Medulla oblongata (tissue), 1 donor: Measurements from ENCODE around the gene SPRED1.

Source experiments
- DNase-seq: peaks from one replicate; pipeline ENCODE4 v3.0.0-alpha.2; 2015; ENCODE audit errors: extremely low spot score

The SPRED1 gene

DNA sequence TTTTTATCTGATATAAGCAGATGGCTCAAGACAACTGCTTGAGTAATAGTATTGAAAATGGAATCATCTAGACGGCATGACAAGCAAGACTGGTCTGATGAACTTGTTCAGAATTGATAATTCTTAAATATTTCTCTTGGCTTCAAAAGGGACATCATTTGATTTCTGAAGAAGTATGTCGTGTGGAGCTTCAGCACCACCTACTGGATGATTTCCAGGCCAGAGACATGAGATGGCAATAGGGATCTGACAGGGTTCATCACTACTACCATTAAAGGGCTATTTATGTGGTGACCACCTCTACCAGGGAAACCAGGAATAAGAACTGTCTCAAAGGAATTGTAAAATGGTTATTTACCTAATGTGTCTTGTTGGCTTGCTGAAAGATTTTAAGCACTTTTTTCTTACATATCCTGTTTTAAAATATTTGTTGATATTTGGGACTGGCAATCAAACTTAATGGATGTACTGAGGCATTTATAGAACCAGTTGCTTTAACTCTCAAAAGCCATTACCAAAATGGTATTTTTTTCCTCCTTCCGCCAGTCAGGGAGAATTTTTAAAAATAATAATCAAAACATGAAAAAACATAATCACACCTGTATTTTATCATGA is 101.8 kb downstream of the SPRED1 start:
- DNase-seq, result peak; percentile 89

- peak; percentile 73 for DNase-seq
These were observed 109.7 kb downstream of the SPRED1 start for GRCh38 chr15:38362355-38362754.

- DNase-seq, result no peak
These were observed 114.8 kb downstream of the SPRED1 start for GRCh38 chr15:38367476-38367875.

DNA sequence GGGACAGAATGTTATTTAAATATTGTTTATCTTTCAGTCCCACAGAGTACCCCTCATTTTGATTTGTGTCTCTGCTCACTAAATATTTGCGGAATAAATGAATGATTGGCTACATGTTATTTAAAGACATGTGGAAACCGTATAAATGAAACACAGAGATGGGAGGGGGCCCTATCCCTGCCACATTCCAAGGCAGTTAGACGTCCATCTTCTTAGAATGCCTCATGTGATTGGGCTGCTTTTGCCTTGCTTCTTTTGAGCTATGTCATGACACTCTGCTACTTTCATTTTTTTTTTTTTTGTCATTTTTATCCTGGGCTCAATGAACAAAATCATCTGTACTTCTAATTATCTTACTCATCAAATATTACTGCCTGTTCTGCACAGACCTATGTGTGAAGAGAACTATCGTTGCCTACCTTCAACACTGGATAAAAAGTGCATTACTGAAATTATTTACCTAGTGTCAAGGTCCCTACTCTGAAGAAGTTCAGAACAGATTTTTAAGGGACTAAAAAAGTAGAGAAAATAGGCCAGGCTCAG is 117.4 kb downstream of the SPRED1 start:
- DNase-seq, result no peak

GRCh38 chr15:38373016-38373415 is 120.4 kb downstream of the SPRED1 start:
- DNase-seq, result no peak

DNA sequence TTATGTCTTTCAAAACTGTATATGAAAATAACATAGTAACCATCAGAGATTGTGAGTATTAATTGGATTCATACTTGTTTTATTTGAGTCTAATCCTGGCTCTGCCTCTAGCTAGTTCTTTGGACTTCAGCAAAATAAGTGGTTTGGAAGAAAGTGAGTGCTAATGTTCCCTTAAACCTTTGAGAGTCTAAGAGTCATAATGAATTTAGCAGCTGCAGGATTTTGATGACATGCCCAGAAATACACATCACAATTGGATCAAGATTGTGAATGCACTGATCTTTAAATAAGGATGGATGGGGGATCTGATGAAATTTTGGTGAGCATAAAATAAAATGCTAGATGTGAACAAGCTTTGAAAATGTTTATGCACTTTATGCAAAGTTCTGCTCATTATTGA is 121.4 kb downstream of the SPRED1 start:
- DNase-seq, result no peak

GRCh38 chr15:38374556-38374955 is 121.9 kb downstream of the SPRED1 start:
- no peak for DNase-seq

DNA sequence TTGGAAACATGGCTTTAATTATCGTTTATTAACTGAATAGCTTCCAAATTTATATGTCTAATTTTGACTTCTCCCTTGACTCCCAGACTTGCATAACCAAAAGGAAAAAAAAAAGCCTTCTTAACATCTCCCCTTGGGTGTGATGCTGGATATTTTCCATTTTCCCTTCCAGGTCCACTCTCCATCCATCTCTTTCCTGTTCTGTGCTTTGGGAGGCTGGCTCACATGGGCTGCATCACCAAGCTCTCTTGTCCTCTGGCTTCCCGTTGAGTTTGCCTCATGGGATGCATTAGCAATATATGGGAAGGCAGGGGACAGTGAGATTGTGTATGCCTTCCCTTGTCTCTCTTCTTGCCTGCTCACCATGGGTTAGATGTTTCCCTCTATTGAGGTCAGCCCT is 123.4 kb downstream of the SPRED1 start:
- no peak for DNase-seq

DNA sequence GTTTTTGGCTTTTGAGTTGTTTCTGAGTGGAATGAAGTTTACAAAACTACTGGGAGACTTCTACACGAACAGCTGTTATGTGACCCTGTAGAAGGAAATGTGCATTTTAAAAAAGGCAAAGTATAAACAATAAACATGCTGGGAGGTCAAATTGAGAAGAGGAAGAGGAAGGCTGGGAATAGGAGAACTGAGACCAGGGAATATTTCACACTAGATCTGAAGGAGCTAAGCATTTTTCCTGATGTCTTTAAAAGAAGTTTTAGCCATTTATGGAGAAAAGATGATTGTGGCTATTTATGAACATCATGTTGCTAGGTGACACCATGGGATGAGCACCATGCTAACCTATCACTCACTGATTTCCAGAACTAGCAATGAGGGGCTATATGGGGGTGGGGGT is 125.0 kb downstream of the SPRED1 start:
- no peak for DNase-seq

GRCh38 chr15:38378161-38378560 is 125.5 kb downstream of the SPRED1 start:
- DNase-seq, result peak; percentile 14

DNA sequence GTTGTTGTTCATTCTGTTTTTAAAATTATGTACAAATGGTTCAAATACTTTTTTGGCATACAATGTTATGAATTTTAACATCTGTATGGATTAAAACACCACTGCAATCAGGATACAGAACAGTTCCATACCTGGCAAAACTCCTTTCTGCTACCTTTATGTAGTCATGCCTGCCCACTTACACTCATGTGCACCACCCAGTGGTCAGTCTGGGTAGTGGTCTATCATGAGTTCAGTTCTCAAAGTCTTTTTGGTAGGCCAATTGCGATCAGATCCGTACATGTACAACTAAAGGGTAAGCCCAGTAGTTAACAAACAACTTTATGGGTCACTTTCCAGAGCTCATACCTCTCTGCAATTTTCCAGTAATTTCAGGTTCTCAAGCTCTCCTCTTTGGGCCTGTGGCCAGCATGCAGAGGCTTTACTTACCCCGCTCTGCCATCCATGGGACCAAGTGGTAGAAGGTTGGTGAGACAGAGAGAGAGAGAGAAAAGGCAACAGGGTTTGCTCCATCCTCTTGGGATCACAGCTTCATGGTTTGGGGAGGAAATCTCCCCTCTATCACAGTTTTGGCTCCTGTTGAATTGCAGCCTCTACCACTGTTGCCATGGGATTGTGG is 137.4 kb downstream of the SPRED1 start:
- peak; percentile 71 for DNase-seq

DNA sequence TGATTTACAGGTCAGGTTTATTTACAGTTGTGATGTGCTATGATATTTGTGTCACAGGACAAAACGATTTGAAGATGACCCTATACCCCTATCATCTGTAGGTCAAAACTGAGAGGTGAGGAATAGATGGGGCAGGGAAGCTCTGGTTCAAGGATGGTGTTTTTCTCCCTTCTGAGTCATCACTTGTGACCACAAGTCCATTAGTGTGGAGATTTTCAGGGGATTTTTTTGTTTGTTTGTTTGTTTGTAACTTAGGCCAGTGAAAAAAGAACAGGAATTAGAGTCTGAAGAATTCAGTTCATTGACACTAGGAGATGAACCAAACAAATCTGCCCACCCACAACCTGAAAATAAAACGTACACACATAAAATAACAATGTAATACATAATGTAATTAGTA is 138.6 kb downstream of the SPRED1 start:
- DNase-seq, result no peak

DNA sequence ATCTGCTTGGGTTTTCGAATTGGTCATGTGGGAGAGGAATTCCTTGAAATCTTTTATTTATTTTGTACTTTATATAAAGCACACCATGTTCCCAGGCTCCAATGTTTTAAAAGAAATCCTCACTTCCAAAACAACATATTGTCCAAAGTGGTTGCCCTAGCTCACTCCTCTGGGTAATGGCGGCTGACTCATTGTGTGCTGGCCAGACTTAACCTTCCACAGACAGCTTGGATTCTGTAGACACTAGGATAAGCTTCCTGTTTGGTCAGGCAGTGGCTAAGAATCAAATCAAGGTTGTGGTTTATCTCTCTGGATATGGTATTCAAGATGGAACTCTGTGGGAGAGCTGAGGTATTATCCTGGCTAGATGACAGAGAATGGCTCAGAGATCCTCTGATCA is 145.5 kb downstream of the SPRED1 start:
- DNase-seq, result no peak

DNA sequence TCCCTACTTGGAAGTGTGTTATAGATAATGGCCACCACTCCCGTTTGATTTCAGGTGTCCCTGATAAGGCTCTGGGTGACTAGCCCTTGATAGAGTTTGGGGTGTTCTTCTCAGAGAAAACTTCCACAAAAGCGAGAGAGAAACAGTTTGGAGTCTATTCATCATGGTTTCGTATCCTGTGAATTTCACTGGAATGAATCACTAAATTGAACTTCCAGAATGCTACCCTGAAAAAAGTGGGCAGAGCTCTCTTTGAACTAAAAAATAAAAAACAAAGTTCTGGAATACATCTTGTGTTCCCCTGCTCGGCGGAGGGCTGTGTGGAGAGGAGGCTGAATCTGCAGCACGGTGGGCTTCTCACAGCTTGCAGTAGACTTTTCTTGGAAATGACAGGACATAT is 148.5 kb downstream of the SPRED1 start:
- DNase-seq, result no peak

GRCh38 chr15:38401701-38402100 is 149.1 kb downstream of the SPRED1 start:
- DNase-seq, result no peak

- DNase-seq, result no peak
These were observed 153.8 kb downstream of the SPRED1 start for GRCh38 chr15:38406436-38406835.
